ENCODE measurements around the gene PHF20.

Gene PHF20

GRCh38 chr20:35901678-35902544 lies 130.1 kb downstream of the PHF20 start:
- in situ Hi-C loops (cut with HindIII; ENCODE audit: low pct_unique_long_range_greater_than_20kb, low sequenced_read_pairs): no loop called here
- no peak for DNase-seq (ENCODE audit: low read depth in 1 of 2, low spot score in 1 of 2)
- TF ChIP-seq JUND (IDR thresholded peaks at IDR 0.05; ENCODE audit: low read depth): no peak

GRCh38 chr20:35902545-35902941 lies 130.7 kb downstream of the PHF20 start:
- no peak for TF ChIP-seq JUND (IDR thresholded peaks at IDR 0.05; ENCODE audit: low read depth)
- DNase-seq (ENCODE audit: low read depth in 1 of 2, low spot score in 1 of 2): peak in 1 of 2 experiments; percentile 37
- in situ Hi-C loops (cut with HindIII; ENCODE audit: low pct_unique_long_range_greater_than_20kb, low sequenced_read_pairs): no loop called here

- no peak for TF ChIP-seq JUND (IDR thresholded peaks at IDR 0.05; ENCODE audit: low read depth)
- in situ Hi-C loops (cut with HindIII; ENCODE audit: low pct_unique_long_range_greater_than_20kb, low sequenced_read_pairs): no loop called here
These were observed 132.0 kb downstream of the PHF20 start for GRCh38 chr20:35903843-35904242.

GRCh38 chr20:35904982-35905663 lies 133.3 kb downstream of the PHF20 start:
- no peak for DNase-seq (ENCODE audit: low read depth in 1 of 2, low spot score in 1 of 2)
- in situ Hi-C loops (cut with HindIII; ENCODE audit: low pct_unique_long_range_greater_than_20kb, low sequenced_read_pairs): no loop called here
- no peak for TF ChIP-seq JUND (IDR thresholded peaks at IDR 0.05; ENCODE audit: low read depth)

More at GRCh38 chr20:35903843-35904242, 132.0 kb downstream of the PHF20 start:
- DNase-seq (ENCODE audit: low read depth in 1 of 2, low spot score in 1 of 2): no peak

- no peak for TF ChIP-seq JUND (IDR thresholded peaks at IDR 0.05; ENCODE audit: low read depth)
- in situ Hi-C loops (cut with HindIII; ENCODE audit: low pct_unique_long_range_greater_than_20kb, low sequenced_read_pairs): no loop called here
- DNase-seq (ENCODE audit: low read depth in 1 of 2, low spot score in 1 of 2): no peak
These were observed 135.3 kb downstream of the PHF20 start for GRCh38 chr20:35907017-35907701.

GRCh38 chr20:35908007-35908406 lies 136.2 kb downstream of the PHF20 start:
- in situ Hi-C loops (cut with HindIII; ENCODE audit: low pct_unique_long_range_greater_than_20kb, low sequenced_read_pairs): no loop called here
- TF ChIP-seq JUND (IDR thresholded peaks at IDR 0.05; ENCODE audit: low read depth): no peak

GRCh38 chr20:35909176-35909575 lies 137.4 kb downstream of the PHF20 start:
- in situ Hi-C loops (cut with HindIII; ENCODE audit: low pct_unique_long_range_greater_than_20kb, low sequenced_read_pairs): no loop called here
- DNase-seq (ENCODE audit: low read depth in 1 of 2, low spot score in 1 of 2): no peak
- TF ChIP-seq JUND (IDR thresholded peaks at IDR 0.05; ENCODE audit: low read depth): no peak

More at GRCh38 chr20:35908007-35908406, 136.2 kb downstream of the PHF20 start:
- no peak for DNase-seq (ENCODE audit: low read depth in 1 of 2, low spot score in 1 of 2)

- TF ChIP-seq JUND (IDR thresholded peaks at IDR 0.05; ENCODE audit: low read depth): no peak
- DNase-seq (ENCODE audit: low read depth in 1 of 2, low spot score in 1 of 2): no peak
- in situ Hi-C loops (cut with HindIII; ENCODE audit: low pct_unique_long_range_greater_than_20kb, low sequenced_read_pairs): no loop called here
These were observed 138.0 kb downstream of the PHF20 start for GRCh38 chr20:35909796-35910195.

GRCh38 chr20:35910254-35910653 lies 138.4 kb downstream of the PHF20 start:
- no peak for DNase-seq (ENCODE audit: low read depth in 1 of 2, low spot score in 1 of 2)
- no peak for TF ChIP-seq JUND (IDR thresholded peaks at IDR 0.05; ENCODE audit: low read depth)
- in situ Hi-C loops (cut with HindIII; ENCODE audit: low pct_unique_long_range_greater_than_20kb, low sequenced_read_pairs): no loop called here

- DNase-seq (ENCODE audit: low read depth in 1 of 2, low spot score in 1 of 2): no peak
- in situ Hi-C loops (cut with HindIII; ENCODE audit: low pct_unique_long_range_greater_than_20kb, low sequenced_read_pairs): no loop called here
- TF ChIP-seq JUND (IDR thresholded peaks at IDR 0.05; ENCODE audit: low read depth): no peak
These were observed 141.1 kb downstream of the PHF20 start for GRCh38 chr20:35912881-35913280.

- no peak for DNase-seq (ENCODE audit: low read depth in 1 of 2, low spot score in 1 of 2)
- in situ Hi-C loops (cut with HindIII; ENCODE audit: low pct_unique_long_range_greater_than_20kb, low sequenced_read_pairs): no loop called here
- no peak for TF ChIP-seq JUND (IDR thresholded peaks at IDR 0.05; ENCODE audit: low read depth)
These were observed 145.3 kb downstream of the PHF20 start for GRCh38 chr20:35917077-35917476.

- in situ Hi-C loops (cut with HindIII; ENCODE audit: low pct_unique_long_range_greater_than_20kb, low sequenced_read_pairs): no loop called here
- no peak for TF ChIP-seq JUND (IDR thresholded peaks at IDR 0.05; ENCODE audit: low read depth)
These were observed 146.2 kb downstream of the PHF20 start for GRCh38 chr20:35918021-35918420.

GRCh38 chr20:35920523-35920922 lies 148.7 kb downstream of the PHF20 start:
- TF ChIP-seq JUND (IDR thresholded peaks at IDR 0.05; ENCODE audit: low read depth): no peak
- in situ Hi-C loops (cut with HindIII; ENCODE audit: low pct_unique_long_range_greater_than_20kb, low sequenced_read_pairs): no loop called here
- no peak for DNase-seq (ENCODE audit: low read depth in 1 of 2, low spot score in 1 of 2)

More at GRCh38 chr20:35918021-35918420, 146.2 kb downstream of the PHF20 start:
- no peak for DNase-seq (ENCODE audit: low read depth in 1 of 2, low spot score in 1 of 2)
